NOMO-1 treated with DMSO at 0.1 percent for 48 hours (cell line): Measurements from ENCODE around the gene ANKRD65.
A peak's percentile ranks its signal among the peaks of the same experiment; 100 is the strongest.
"Not testable (repeated sequence)": the region's sequence is repeated elsewhere in the genome, so short reads cannot be mapped to it uniquely, and the experiment has no call there.

Experiments used
- DNase-seq: peaks from one replicate; lab custom pipeline; 2025; ENCODE audit not compliant: unreplicated experiment; lab: John Stamatoyannopoulos, UW

Gene ANKRD65

GRCh38 chr1:1418464-1419362 lies 2.4 kb downstream of the ANKRD65 start:
- DNase-seq, result no peak

DNA sequence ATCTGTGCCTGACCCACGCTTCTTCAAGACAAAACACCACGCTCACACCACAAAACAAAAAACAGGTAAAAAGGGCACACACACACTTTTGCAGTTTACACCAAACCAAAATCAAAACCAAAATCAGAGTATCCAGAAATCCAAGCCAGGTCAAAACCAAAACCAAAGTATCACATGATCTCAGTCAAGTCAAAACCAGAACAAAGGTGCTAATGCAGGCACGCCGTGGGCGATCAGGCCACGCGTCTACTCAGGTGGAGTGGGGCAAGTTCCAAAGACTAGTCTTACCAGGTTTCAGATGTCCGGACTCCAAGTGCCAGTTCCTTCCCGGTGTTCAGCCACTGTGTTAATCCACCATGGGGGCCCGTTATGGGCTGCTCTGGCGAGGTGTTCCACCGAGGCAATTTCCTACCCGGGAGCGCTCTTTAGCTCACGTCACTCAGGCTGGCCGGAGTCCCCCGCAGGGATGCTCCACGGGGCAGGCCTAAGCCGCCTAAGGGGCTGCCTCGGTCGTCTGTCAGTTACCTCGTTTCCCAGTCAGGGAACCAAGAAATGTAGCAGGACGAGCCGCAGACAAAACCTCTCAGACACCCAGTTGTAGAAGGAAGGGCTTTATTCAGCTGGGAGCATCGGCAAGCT lies 3.1 kb downstream of the ANKRD65 start:
- not testable (repeated sequence) for DNase-seq

DNA sequence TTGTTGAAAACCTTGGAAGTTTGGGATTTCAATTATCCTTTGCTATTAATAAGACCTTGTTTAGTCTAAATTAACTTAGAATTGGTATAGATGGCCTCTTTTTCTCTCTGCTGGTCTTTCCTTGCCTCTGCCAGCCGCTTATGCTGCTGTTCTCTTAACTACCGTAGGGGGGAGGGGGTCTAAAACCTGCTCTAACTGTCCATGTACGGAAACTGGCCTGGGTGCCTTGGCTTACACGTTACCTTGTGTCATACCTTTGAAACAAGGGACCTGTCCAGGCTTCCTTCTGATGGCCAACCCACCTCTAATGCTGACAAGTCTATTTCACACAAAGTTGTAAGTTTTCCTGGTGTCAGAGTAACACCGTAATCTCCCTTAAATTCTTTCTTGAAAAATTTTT lies 3.7 kb downstream of the ANKRD65 start:
- not testable (repeated sequence) for DNase-seq

DNA sequence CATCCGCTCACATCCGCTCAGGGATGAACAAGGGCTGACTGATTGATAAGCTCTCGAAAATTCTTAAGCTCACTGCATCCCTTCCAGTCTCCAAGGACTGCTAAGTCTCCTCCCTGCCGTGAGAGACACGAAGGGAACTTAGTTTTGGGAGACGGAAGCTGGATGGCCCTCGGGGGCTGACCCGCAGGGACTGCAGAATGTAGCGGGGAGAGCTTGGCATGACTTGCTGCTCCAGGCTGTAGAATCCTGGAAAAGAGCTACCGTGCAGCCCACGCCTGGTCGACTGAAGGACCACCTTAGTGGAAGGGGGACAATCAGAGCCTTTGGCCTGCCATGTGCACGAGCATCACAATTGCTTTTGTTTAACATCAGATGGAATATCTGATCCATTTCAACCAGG lies 5.3 kb downstream of the ANKRD65 start:
- no peak for DNase-seq

DNA sequence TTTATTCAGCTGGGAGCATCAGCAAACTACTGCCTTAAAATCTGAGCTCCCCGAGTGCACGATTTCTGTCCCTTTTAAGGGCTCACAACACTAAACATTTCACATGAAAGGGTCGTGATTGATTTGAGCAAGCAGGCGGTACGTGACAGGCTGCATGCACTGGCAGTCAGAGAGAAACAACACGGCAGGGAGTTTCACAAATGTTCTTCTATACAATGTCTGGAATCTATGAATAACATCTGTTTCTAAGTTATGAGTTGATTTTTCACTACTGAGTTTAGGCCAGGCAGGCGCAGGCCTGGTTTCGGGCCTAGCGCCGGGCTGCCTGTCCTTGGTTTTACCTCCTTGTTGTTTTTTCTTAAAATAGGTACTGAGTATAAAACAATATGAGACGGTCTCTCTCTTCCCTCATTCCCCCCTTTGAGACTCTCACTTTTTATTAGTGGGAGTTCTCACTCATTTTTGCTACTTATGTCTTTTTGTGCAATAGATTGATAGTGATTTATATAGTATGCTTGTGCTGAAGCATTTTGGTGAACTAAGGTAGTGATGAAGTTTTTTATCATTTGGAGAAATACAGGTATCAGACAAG lies 8.7 kb downstream of the ANKRD65 start:
- not testable (repeated sequence) for DNase-seq

DNA sequence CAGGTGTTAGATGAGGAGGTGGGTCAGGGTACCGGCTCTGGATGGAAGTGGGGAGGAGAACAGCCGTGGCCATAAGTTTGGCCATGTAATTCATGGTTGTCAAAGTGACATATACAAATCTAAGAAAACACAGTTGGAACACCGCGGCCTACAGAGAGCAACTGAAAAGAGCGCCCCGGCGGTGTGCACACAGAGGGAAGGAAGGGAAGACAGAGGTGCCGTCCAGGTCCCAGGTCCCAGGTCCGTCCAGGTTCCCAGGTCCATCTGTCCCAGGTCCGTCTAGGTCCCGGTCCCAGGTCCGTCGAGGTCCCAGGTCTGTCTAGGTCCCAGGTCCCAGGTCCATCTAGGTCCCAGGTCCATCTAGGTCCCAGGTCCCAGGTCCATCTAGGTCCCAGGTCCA lies 9.4 kb downstream of the ANKRD65 start:
- no peak for DNase-seq

DNA sequence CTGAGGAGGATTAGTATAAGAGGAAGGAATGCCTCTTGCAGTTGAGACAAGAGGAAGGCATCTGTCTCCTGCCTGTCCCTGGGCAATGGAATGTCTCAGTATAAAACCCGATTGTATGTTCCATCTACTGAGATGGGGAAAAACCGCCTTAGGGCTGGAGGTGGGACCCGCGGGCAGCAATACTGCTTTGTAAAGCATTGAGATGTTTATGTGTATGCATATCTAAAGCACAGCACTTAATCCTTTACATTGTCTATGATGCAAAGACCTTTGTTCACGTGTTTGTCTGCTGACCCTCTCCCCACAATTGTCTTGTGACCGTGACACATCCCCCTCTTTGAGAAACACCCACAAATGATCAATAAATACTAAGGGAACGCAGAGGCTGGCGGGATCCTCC lies 10.8 kb downstream of the ANKRD65 start:
- not testable (repeated sequence) for DNase-seq

DNA sequence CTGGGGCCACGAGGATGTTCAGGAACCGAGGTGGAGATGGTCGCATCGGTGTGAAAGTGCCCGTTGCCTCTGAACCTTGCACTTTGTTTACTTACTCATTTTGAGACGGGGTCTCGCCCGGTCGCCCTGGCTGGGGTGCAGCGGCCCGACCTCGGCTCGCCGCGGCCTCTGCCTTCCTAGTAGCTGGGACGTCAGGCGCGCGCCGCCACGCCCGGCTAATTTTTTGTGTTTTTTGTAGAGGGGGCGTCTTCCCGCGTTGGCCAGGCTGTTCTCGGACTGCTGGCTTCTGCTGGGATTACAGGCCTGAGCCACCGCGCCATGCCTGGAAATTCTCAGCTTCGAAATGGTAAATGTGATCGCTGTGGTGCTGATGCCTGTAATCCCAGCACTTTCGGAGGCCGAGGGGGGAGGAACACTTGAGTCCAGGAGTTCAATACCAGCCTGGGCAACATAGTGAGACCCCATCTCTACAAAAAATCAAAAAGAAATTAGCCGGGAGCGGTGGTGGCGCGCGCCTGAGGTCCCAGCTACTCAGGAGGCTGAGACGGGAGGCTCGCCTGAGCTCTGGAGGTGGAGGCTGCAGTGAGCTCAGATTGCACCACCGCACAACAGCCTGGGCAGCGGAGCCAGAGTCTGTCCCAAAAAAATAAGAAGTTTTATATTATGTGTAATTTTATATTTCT lies 13.3 kb downstream of the ANKRD65 start:
- DNase-seq, result peak; percentile 31

GRCh38 chr1:1406821-1407635 lies 14.0 kb downstream of the ANKRD65 start, which contains the start of gene MRPL20:
MRPL20 (minus strand) TSS chr1:1407293; CDS start chr1:1407217, 76 bp downstream.
- peak; percentile 91 for DNase-seq

- no peak for DNase-seq
Observed at GRCh38 chr1:1406101-1406820, 14.8 kb downstream of the ANKRD65 start.

DNA sequence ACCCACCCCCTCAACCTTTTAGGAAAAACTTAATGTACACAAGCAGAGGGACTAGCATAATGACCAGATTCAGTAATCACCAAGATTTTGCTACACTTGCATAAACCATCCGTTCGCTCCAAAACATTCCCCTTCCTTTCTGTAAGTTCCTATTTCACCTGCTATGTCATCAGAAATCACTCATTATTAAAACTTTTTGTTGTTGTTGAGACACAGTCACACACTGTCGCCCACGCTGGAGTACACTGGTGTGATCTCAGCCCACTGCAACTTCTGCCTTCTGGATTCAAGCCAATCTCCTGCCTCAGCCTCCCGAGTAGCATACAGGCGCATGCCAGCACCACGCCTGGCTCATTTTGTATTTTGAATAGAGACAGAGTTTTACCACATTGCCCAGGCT lies 17.4 kb downstream of the ANKRD65 start:
- no peak for DNase-seq

GRCh38 chr1:1402901-1403392 lies 18.1 kb downstream of the ANKRD65 start:
- DNase-seq, result not testable (repeated sequence)

GRCh38 chr1:1402072-1402900 lies 18.8 kb downstream of the ANKRD65 start:
- peak; percentile 33 for DNase-seq

- no peak for DNase-seq
Observed at GRCh38 chr1:1401457-1402010, 19.5 kb downstream of the ANKRD65 start.

- DNase-seq, result no peak
Observed at GRCh38 chr1:1400576-1401456, 20.3 kb downstream of the ANKRD65 start.

DNA sequence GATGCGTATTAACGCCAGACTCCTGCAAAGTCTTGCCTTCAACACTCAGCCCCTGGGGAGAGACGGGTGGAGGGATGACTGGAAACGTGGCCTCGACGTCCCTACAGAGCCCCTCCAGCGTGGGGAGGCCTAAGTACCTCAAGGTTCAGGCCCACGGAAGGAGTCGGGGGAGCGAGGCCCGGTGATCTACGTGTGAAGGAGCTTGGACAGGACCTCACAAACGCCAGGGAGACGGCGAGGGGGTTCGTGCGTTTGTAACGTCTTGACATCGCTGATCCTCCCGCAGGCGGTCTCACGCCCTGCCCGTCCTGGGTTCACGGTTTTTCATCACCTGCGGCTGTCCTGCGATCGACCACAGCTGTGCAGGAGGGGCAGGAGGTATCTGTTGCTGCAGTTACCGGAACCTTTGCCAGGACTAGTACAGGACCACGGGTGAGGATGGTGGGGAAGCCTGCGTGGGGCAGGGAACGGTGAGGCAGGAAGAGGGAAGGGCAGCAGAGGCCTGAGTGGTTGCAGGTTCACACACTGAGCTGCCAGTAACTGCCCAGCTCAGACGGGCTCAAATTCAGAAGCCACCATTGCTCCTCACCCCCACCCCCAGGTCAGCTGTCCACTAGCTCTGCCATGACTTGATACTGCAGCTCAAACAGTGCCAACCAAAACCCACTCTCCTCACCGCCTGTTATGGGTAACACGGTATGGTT lies 21.1 kb downstream of the ANKRD65 start:
- DNase-seq, result peak; percentile 7
